Heart right ventricle (tissue), 16 donors: Measurements from ENCODE around the gene CPED1. TPM values are rescaled to one million over a fixed set of nuclear protein-coding genes. Genes with fewer than 3 reads are reported as not detected.

Experiments used
- ATAC-seq, 8 donors: fragments of 200-7000 bp; cut with Tn5 transposase; one replicate each; pipeline ENCODE4 v1.9.1; 2020; ENCODE audit warnings: mild to moderate bottlenecking in 8 of 8, moderate library complexity in 8 of 8, moderate number of reproducible peaks in 1 of 8
- DNase-seq, 2 donors: peaks; one replicate each; pipeline ENCODE4 v3.0.0-alpha.2; 2020
- H3K27ac ChIP-seq, 10 donors: fragments of 200-600 bp; sonication (generic) in 2 of 10; one replicate each; pipeline versions ENCODE4 v1.5.0 to v1.8.0; 2020 to 2022; ENCODE audit warnings: mild to moderate bottlenecking in 3 of 10
- H3K27me3 ChIP-seq, 7 donors: fragments of 200-600 bp; one replicate each; pipeline ENCODE4 v1.8.0; 2021 to 2022; ENCODE audit warnings: mild to moderate bottlenecking in 2 of 7
- H3K36me3 ChIP-seq, 9 donors: fragments of 200-600 bp; sonication (generic) in 1 of 9; one replicate each; pipeline versions ENCODE4 v1.5.0 to v1.8.0; 2020 to 2022; ENCODE audit warnings: mild to moderate bottlenecking in 2 of 9
- H3K4me1 ChIP-seq, 9 donors: fragments of 200-600 bp; sonication (generic) in 1 of 9; one replicate each; pipeline versions ENCODE4 v1.5.0 to v1.8.0; 2020 to 2022; ENCODE audit warnings: mild to moderate bottlenecking in 4 of 9
- H3K4me3 ChIP-seq, 10 donors: fragments of 200-600 bp; sonication (generic) in 2 of 10; one replicate each; pipeline versions ENCODE4 v1.5.0 to v1.8.0; 2020 to 2022; ENCODE audit warnings: mild to moderate bottlenecking in 7 of 10, moderate library complexity in 2 of 10
- H3K9me3 ChIP-seq, 11 donors: fragments of 200-600 bp in 10 of 11; sonication (generic) in 2 of 11; one replicate each; pipeline versions ENCODE4 v1.5.0 to v1.8.0; 2013 to 2022; ENCODE audit warnings: mild to moderate bottlenecking in 2 of 11, control low read depth in 1 of 11, moderate library complexity in 1 of 11
- CTCF ChIP-seq, 9 donors: fragments of 200-600 bp; sonication (generic) in 2 of 9; IDR thresholded peaks; one replicate each; pipeline versions ENCODE4 v1.5.0 to v1.8.0; 2021 to 2022; ENCODE audit warnings: antibody characterized with exemption in 9 of 9, mild to moderate bottlenecking in 5 of 9, moderate library complexity in 1 of 9
- WGBS, 2 donors: extraction: QIAGEN DNeasy Blood & Tissue Kit; methylation state at CpG; one replicate each; pipeline ENCODE4 v1.1.7; 2013; ENCODE audit warnings: inconsistent platforms in 1 of 2; 5-methylcytosine and 5-hydroxymethylcytosine counted together
- intact Hi-C, 10 donors: fragments of 100-400 bp; cut with DNase I; formaldehyde crosslinking; loops; one replicate each; pipeline versions ENCODE4 v1.11.1 to v1.14.2; 2022
- polyA plus RNA-seq, 2 donors: library from polyadenylated mRNA; stranded (reverse); fragments of 200-250 nt; gene quantifications; one replicate each; pipeline ENCODE4 v1.2.3, GENCODE V29; 2013
- total RNA-seq, 10 donors: library from RNA; stranded (reverse); fragmentation: NEBNext Ultra II Directional in 3 of 10; extraction: Animal tissue kit (Norgen Biotek cat#: 25700) in 3 of 10; gene quantifications; one replicate each; pipeline versions ENCODE4 v1.2.1 to v1.2.4, GENCODE V29; 2021 to 2023
- donor health status: Arrhythmogenic right ventricular cardiomyopathy.
- donor health status: ischemic (EF 13 %, LVEDD 7.1; RV severe dilation, severe dysfunction).
- donor health status: healthy with polysubstance abuse.
- donor health status: DM: no; HTN: yes; CAD: no.
- donor health status: DM: no; HTN: no; CAD: no.
- donor health status: ischemic (EF 25% LVEDD 6.9; RV normal size, moderate dysfunction).
- donor health status: ischemic (EF 25% LVEDD 5.7; RV mildly dilated, moderate dysfunction).
- donor health status: healthy.
- donor health status: DM: yes; HTN: yes; CAD: no.
- donor health status: Ischemic cardiomyopathy.
- donor health status: ischemic (EF 35%, LVEDD 5.7; RV mildly dilated, moderate dysfunction).
- donor health status: nonischemic (EF 11% LVEDD 7.7; RV severe dilation, severe dysfunction).
- donor health status: DM: yes; HTN: yes; CAD: no.
- donor health status: PGD.
- donor health status: ischemic (EF 29% LVEDD 5.4; RV normal size, mild dysfunction).
- donor health status: nonischemic (EF 23%, LVEDD 6.1; RV moderate dilation, normal function).

The CPED1 gene
- total and polyA plus RNA-seq, 12 donors, result 3.9 to 56.5 (median 31.2) TPM

DNA sequence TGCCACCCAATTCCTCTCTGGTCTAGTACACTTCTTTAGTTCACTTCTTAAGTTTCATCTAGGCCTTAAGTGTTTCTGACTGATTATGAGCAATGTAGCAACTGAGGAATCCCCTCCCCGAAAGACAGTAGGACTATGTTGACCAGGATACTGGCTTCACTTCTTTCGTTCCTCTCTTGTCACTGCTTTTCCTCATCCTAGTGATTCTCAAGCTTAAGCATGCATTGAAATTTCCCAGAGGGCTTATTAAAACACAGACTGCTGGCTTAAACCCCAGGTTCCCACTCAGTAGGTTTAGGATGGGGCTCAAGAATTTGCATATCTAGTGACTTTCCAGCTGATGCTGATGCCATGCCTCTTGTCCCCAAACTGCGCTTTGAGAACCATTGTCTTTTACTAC, 175.7 kb downstream of the CPED1 start:
- no peak overlapping the region for H3K4me3 ChIP-seq
- no peaks in the 10 kb centered on the region for H3K4me1 ChIP-seq
- ATAC-seq (no peak), DNase-seq (no peak)
- no peak overlapping the region for H3K27ac ChIP-seq
- intact Hi-C loops, result no loop called here
- H3K27me3 ChIP-seq, result no peaks in the 10 kb centered on the region
- TF ChIP-seq CTCF (IDR thresholded peaks at IDR 0.05), result no peak
- H3K36me3 ChIP-seq, result no peaks in the 10 kb centered on the region
- H3K9me3 ChIP-seq, result no peaks in the 10 kb centered on the region
- 77 to 85% methylated on average over 3 of the region's 3 CpGs for WGBS, 2 donors

DNA sequence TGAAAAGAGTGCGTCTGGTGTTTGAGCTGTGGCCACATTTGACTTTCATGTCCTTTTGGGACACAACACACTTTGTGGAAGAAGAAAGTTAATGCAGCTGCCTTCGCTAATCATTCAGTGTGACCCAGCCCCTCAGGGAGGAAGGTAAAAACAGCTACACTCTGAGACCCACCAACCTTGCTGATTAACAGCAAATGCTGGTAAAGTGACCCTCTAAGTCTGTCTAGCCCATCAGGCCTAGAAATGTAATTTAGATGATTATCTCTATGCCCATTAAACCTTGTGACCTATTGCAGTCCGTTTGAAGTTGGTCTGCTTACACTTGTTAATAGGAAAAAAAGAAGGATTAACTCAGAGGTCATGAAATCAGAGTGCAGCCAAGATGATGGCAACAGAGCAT, 178.4 kb downstream of the CPED1 start:
- ATAC-seq (no peak), DNase-seq (no peak)
- Histone ChIP-seq H3K4me3 (no peak overlapping the region), H3K36me3 (no peaks in the 10 kb centered on the region), H3K9me3 (no peaks in the 10 kb centered on the region), H3K27ac (no peak overlapping the region), H3K4me1 (peaks cover 0 to 8% (median 0%) of the 10 kb centered on the region in 9 donors), H3K27me3 (no peaks in the 10 kb centered on the region)
- TF ChIP-seq CTCF (IDR thresholded peaks at IDR 0.05), result no peak
- intact Hi-C loops, result no loop called here
- 74 to 77% methylated on average over 3 of the region's 3 CpGs for WGBS, 2 donors

DNA sequence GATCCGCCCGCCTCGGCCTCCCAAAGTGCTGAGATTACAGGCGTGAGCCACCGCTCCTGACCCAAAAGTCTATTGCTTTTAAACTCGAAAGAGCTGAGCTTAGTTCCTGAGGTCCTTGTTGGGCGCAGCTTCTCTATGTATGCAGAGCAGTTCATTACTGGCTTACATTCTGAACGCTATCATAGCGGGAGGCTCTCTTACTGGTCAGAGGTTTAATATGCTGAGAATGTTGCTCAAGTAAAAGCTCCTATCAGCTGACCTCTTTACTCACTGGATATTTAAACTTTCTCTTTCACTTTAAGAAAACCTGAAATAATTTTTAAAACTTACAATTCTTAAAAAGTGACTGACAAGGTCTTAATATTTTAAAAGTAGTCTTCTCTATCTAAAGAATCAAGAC, 179.5 kb downstream of the CPED1 start:
- no peak for TF ChIP-seq CTCF (IDR thresholded peaks at IDR 0.05)
- intact Hi-C loops, result no loop called here
- WGBS, 2 donors, result 89 to 96% methylated on average over 9 of the region's 9 CpGs
- ATAC-seq, result no peak
- H3K4me3 ChIP-seq, result no peak overlapping the region
- H3K9me3 ChIP-seq, result no peaks in the 10 kb centered on the region
- DNase-seq, result no peak
- no peaks in the 10 kb centered on the region for H3K27me3 ChIP-seq
- no peak overlapping the region for H3K27ac ChIP-seq
- H3K36me3 ChIP-seq, result no peaks in the 10 kb centered on the region
- peaks cover 0 to 10% (median 0%) of the 10 kb centered on the region in 9 donors for H3K4me1 ChIP-seq

DNA sequence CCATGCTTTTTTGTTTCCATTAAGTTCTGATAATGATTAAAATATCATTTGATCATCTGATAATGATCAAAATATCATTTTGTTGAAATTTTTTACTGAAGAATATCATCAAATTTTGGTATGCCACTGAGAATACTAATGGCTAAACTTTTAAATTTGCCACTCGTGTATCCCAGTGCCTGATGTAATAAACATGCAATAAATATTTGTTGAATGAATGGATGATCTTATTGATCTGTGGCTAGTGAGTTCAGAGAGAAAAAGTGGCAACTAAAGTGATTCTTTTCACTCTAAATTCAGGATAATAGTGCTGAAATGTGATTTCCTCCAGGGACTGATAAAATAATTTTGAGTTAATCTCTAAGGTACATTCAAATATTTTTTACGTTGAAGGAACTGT, 181.0 kb downstream of the CPED1 start:
- ATAC-seq, result no peak
- intact Hi-C loops, result no loop called here
- H3K4me3 ChIP-seq, result no peak overlapping the region

More for the DNA sequence above, 181.0 kb downstream of the CPED1 start:
- no peak for DNase-seq
- no peaks in the 10 kb centered on the region for H3K36me3 ChIP-seq
- 69 to 83% methylated on average over 2 of the region's 2 CpGs for WGBS, 2 donors
- no peak overlapping the region for H3K27ac ChIP-seq
- H3K4me1 ChIP-seq, result peaks cover 0 to 10% (median 0%) of the 10 kb centered on the region in 9 donors
- TF ChIP-seq CTCF (IDR thresholded peaks at IDR 0.05), result no peak
- peaks cover 0 to 5% (median 0%) of the 10 kb centered on the region in 11 donors for H3K9me3 ChIP-seq
- no peaks in the 10 kb centered on the region for H3K27me3 ChIP-seq
